CD1c-positive myeloid dendritic cell (primary cell): Measurements from ENCODE around the gene GUCA2B.

Experiments used
- DNase-seq: peaks from one replicate; pipeline ENCODE4 v3.0.0-alpha.2; 2016; ENCODE audit errors: extremely low spot score

Gene GUCA2B

GRCh38 chr1:42142894-42143675, 10.1 kb upstream of the GUCA2B start:
- peak; percentile 4 for DNase-seq

GRCh38 chr1:42143896-42144710, 9.1 kb upstream of the GUCA2B start:
- no peak for DNase-seq

GRCh38 chr1:42144711-42145388, 8.4 kb upstream of the GUCA2B start:
- DNase-seq: no peak

- no peak for DNase-seq
Measured at GRCh38 chr1:42145389-42145716, 7.9 kb upstream of the GUCA2B start.

- no peak for DNase-seq
Measured at GRCh38 chr1:42145764-42146625, 7.2 kb upstream of the GUCA2B start.

- DNase-seq: peak; percentile 60
Measured at GRCh38 chr1:42146626-42147320, 6.4 kb upstream of the GUCA2B start.

GRCh38 chr1:42148166-42148565, 5.0 kb upstream of the GUCA2B start:
- DNase-seq: no peak

- DNase-seq: peak; percentile 22
Measured at GRCh38 chr1:42150651-42151050, 2.6 kb upstream of the GUCA2B start.

- DNase-seq: no peak
Measured at GRCh38 chr1:42152119-42152518, 1.1 kb upstream of the GUCA2B start.

GRCh38 chr1:42153624-42154023, 414 bp downstream of the GUCA2B start:
- peak; percentile 9 for DNase-seq

GRCh38 chr1:42154685-42155084, 1.5 kb downstream of the GUCA2B start:
- DNase-seq: no peak

- DNase-seq: no peak
Measured at GRCh38 chr1:42155362-42155761, 2.2 kb downstream of the GUCA2B start.

- no peak for DNase-seq
Measured at GRCh38 chr1:42157667-42158066, 4.5 kb downstream of the GUCA2B start.

- DNase-seq: no peak
Measured at GRCh38 chr1:42158189-42158588, 5.0 kb downstream of the GUCA2B start.

- DNase-seq: no peak
Measured at GRCh38 chr1:42162181-42162580, 9.0 kb downstream of the GUCA2B start.

- no peak for DNase-seq
Measured at GRCh38 chr1:42163114-42163513, 9.9 kb downstream of the GUCA2B start.

GRCh38 chr1:42163536-42164503, 10.6 kb downstream of the GUCA2B start:
- no peak for DNase-seq

GRCh38 chr1:42164551-42165420, 11.6 kb downstream of the GUCA2B start, which contains the start of gene GUCA2A:
Gene GUCA2A, minus strand, starts transcription at chr1:42164745. Its CDS starts 33 bp downstream, at chr1:42164712.
- no peak for DNase-seq
